GM12864 (cell line): ENCODE results near the gene SDS.

Experiments
- DNase-seq: peaks from one replicate; pipeline ENCODE4 v3.0.0-alpha.2; 2011; ENCODE audit warnings: low read depth
- H3K4me3 ChIP-seq: 2 replicates; pipeline ENCODE4 v1.5.1; 2011; ENCODE audit warnings: mild to moderate bottlenecking, low read depth, low read length, control low read depth
- CTCF ChIP-seq: IDR thresholded peaks from 2 replicates; pipeline ENCODE4 v1.5.1; 2011; ENCODE audit warnings: low read depth, mild to moderate bottlenecking, moderate library complexity, low read length, control low read depth, inconsistent platforms; ENCODE audit errors: missing control alignments

SDS gene

DNA sequence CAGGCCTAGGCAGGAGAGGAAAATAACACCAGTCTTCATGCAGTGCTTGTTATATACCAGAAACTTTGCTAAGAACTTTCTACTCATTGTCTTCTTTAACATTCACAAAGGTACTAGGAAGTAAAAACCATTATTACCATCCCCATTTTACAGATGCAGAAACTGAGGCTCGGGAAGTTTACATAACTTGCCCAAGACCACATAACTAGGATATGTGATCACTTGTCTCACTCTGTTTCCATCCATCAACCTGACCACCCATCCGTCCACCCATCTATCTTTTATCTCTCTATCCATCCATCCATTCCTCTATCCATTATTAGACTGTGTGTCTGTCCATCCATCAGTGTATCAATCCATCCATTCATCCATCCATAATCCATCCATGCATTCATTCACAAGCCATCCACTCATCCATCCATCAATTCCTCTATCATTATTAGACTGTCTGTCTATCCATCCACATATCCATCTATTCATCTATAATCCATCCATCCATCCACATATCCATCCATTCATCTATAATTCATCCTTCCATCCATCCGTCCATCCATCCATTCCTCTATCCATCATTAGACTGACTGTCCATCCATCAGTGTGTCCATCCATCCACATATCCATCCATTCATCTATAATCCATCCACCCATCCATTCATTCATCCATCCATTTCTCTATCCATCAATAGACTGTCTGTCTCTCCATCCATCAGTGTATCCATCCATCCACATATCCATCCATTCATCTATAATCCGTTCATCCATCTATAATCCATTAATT, 35.0 kb upstream of the SDS start:
- TF ChIP-seq CTCF = no peak
- H3K4me3 ChIP-seq = no peak overlapping the region
- no peak for DNase-seq

GRCh38 chr12:113437729-113438100, 34.0 kb upstream of the SDS start:
- no peak for TF ChIP-seq CTCF
- no peak for DNase-seq
- H3K4me3 ChIP-seq = no peak overlapping the region

- no peak for DNase-seq
- no peak for TF ChIP-seq CTCF
- no peak overlapping the region for H3K4me3 ChIP-seq
Measured at GRCh38 chr12:113436993-113437728, 33.5 kb upstream of the SDS start.

DNA sequence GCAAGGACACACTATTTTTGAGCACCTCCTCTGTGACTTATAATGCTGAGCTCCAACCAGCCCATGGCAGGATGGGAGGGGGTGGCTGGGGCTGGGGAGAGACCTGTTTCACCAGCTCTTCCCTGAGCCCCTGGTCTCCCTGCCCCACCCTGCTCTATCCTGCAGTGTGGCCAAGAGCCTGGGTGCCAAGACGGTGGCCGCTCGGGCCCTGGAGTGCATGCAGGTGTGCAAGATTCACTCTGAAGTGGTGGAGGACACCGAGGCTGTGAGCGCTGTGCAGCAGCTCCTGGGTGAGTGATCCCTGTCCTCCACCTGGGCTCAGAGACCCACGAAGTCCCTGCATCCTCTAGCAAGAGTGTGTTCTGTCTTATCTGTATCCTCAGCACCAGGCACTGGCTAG, 32.9 kb upstream of the SDS start:
- H3K4me3 ChIP-seq = no peak overlapping the region
- no peak for TF ChIP-seq CTCF
- no peak for DNase-seq

- no peak overlapping the region for H3K4me3 ChIP-seq
- no peak for TF ChIP-seq CTCF
- no peak for DNase-seq
Measured at GRCh38 chr12:113435367-113435766, 31.7 kb upstream of the SDS start.

GRCh38 chr12:113432986-113433385, 29.3 kb upstream of the SDS start:
- TF ChIP-seq CTCF = no peak
- DNase-seq = no peak
- H3K4me3 ChIP-seq = no peak overlapping the region
